GM06990 (cell line): ENCODE results near the gene NAIF1.
"Not testable (repeated sequence)": the region's sequence is repeated elsewhere in the genome, so short reads cannot be mapped to it uniquely, and the experiment has no call there.

Source experiments
- DNase-seq: peaks from one replicate; pipeline ENCODE4 v3.0.0-alpha.2; 2011; ENCODE audit not compliant: insufficient read length; ENCODE audit errors: extremely low read depth
- H3K27me3 ChIP-seq: replicated peaks from 2 replicates; pipeline ENCODE4 v1.6.0; 2011; ENCODE audit warnings: low read length; ENCODE audit not compliant: control insufficient read depth, insufficient read depth
- H3K36me3 ChIP-seq: 2 replicates; pipeline ENCODE4 v1.5.1; 2011; ENCODE audit warnings: low read length; ENCODE audit not compliant: control insufficient read depth, insufficient read depth
- H3K4me3 ChIP-seq: replicated peaks from 2 replicates; pipeline ENCODE4 v1.5.1; 2011; ENCODE audit warnings: low read depth, mild to moderate bottlenecking, control low read depth, low read length
- CTCF ChIP-seq: IDR thresholded peaks from 2 replicates; pipeline ENCODE4 v1.5.1; 2011; ENCODE audit warnings: low read length, control low read depth, mild to moderate bottlenecking, inconsistent platforms; ENCODE audit not compliant: insufficient read depth, poor library complexity, severe bottlenecking

NAIF1 gene

DNA sequence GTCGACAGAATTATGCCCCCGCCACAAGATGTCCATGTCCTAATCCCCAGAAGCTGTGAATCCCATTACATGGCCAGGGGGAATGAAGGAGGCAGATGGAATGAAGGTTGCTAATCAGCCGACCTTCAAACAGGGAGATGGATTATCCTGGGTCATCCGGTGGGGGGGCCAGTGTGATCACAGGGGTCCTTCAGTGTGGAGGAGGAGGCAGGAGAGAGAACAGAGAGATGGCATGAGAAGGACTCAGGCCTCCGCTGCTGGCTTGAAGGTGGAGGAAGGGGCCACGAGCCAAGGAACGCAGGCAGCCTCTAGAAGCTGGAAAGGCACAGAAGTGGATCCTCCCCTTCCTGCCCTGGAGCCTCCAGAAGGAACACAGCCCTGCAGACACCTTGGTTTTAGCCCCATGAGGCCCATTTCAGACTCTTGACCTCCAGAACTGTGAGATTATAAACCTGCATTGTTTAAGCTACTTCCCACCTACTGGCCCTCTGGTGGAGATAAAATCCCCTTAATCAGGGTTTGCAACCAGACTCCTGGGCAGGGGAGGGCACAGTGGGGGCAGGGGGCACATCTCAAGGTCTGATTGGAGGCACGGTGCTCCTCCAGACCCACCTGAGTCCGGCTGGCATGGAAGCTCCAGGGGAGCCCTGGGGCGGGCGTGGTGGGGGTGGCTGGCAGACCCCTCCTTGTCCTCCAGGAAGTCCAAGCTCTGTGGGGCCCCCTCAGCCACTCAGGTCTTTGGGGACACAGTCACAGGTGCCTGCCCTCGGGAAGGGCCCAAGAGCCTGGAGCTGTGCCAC lies 46.6 kb upstream of the NAIF1 start:
- Histone ChIP-seq H3K36me3 (peaks cover 4% of the 10 kb centered on the region; the same call in 1 of the 2 replicates), H3K4me3 (no peak overlapping the region), H3K27me3 (no peaks in the 10 kb centered on the region)
- DNase-seq: no peak
- no peak for TF ChIP-seq CTCF

GRCh38 chr9:128111726-128112125 lies 44.6 kb upstream of the NAIF1 start:
- not testable (repeated sequence) for H3K4me3 ChIP-seq, DNase-seq, H3K27me3 ChIP-seq
- H3K36me3 ChIP-seq: peaks cover 16% of the 10 kb centered on the region

DNA sequence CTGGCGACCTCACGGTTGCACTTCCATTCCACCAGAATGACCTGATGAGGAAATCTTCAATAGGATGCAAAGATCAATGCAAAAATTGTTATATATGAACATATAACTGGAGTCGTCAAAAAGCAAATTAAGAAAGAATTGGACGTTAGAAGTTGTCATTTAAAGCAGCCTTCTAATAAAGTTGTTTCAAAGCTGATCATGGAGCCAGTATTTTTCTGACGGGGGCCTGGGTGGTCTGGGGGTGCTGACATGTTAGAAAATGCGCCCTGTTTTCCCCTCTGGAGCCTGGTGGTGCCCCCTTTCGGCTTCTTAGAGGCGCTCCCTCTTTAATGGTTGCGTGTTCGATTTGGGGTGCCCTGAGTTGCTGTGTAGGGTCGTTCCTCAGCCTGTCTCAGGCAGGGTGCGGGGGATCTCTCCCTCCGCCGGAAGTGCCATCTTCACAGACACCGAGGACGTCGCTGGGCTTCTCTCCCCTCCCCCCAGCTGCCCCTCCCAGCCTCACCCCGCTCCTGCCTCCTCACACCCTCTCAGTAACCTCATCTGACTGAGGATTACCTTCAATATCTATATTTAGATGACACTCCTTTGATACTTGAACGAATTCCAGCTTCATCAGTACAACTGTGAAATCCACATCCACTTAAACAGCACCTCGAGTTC lies 42.1 kb upstream of the NAIF1 start:
- no peak for TF ChIP-seq CTCF
- Histone ChIP-seq H3K27me3 (no peaks in the 10 kb centered on the region), H3K4me3 (no peak overlapping the region), H3K36me3 (peaks cover 31% of the 10 kb centered on the region)
- DNase-seq: no peak

GRCh38 chr9:128108269-128109049 lies 41.3 kb upstream of the NAIF1 start:
- H3K27me3 ChIP-seq: no peaks in the 10 kb centered on the region
- no peak overlapping the region for H3K4me3 ChIP-seq
- TF ChIP-seq CTCF: no peak
- peaks cover 34% of the 10 kb centered on the region for H3K36me3 ChIP-seq
- DNase-seq: no peak

GRCh38 chr9:128107468-128108268 lies 40.5 kb upstream of the NAIF1 start:
- Histone ChIP-seq H3K27me3 (no peaks in the 10 kb centered on the region), H3K36me3 (peaks cover 40% of the 10 kb centered on the region), H3K4me3 (no peak overlapping the region)
- TF ChIP-seq CTCF: no peak
- DNase-seq: no peak
